Activated B cell treated with CpG ODN at 0.5 μM for 24 hours (primary cell): ENCODE measurements around the gene MYOZ2. TPM values are rescaled to one million over a fixed set of nuclear protein-coding genes. Genes with fewer than 3 reads are reported as not detected.

Experiments
- ATAC-seq: fragments of 200-7000 bp; cut with Tn5 transposase; one replicate; pipeline ENCODE4 v1.10.0; 2021; ENCODE audit warnings: low read depth, mild to moderate bottlenecking, moderate library complexity
- CTCF ChIA-PET: fragments of 350-600 bp; sonication (Branson Sonifier 250); formaldehyde crosslinking; loops from one replicate; lab custom pipeline; 2021; ENCODE audit warnings: antibody characterized with exemption; lab: Charles Lee
- POLR2A ChIA-PET: fragments of 350-600 bp; sonication (Branson Sonifier 250); formaldehyde crosslinking; loops from one replicate; lab custom pipeline; 2021; ENCODE audit warnings: antibody characterized with exemption; lab: Charles Lee
- DNase-seq: peaks from one replicate; pipeline ENCODE4 v3.0.0; 2022
- H3K27ac Mint-ChIP-seq: one replicate; pipeline ENCODE4 v1.8.0; 2020; ENCODE audit warnings: mixed read lengths
- H3K27me3 Mint-ChIP-seq: one replicate; pipeline ENCODE4 v1.8.0; 2021; ENCODE audit warnings: mixed read lengths
- H3K36me3 Mint-ChIP-seq: one replicate; pipeline ENCODE4 v1.8.0; 2021; ENCODE audit warnings: low read depth, mixed read lengths
- H3K4me1 Mint-ChIP-seq: one replicate; pipeline ENCODE4 v1.8.0; 2021; ENCODE audit warnings: mixed read lengths
- H3K4me3 Mint-ChIP-seq: one replicate; pipeline ENCODE4 v1.8.0; 2020; ENCODE audit warnings: mild to moderate bottlenecking, mixed read lengths
- H3K9me3 Mint-ChIP-seq: one replicate; pipeline ENCODE4 v1.8.0; 2020; ENCODE audit warnings: mixed read lengths
- intact Hi-C: fragments of 100-400 bp; cut with micrococcal nuclease; formaldehyde crosslinking; loops from one replicate; pipeline ENCODE4 v1.15.1; 2024
- total RNA-seq: library from RNA; stranded (reverse); gene quantifications from 2 replicates; pipeline ENCODE4 v1.2.3, GENCODE V29; 2022
- TF ChIP-seq, protein P1 (sequence below): fragments of 200-600 bp; IDR thresholded peaks from one replicate; pipeline ENCODE4 v1.8.0; 2022; ENCODE audit warnings: antibody characterized with exemption, mild to moderate bottlenecking

The MYOZ2 gene
- total RNA-seq, 1 donor from 2014 or later = not detected

GRCh38 chr4:119105605-119106004 is 30.0 kb upstream of the MYOZ2 start:
- no peaks in the 10 kb centered on the region for H3K27me3 Mint-ChIP-seq
- TF ChIP-seq, protein P1, sequence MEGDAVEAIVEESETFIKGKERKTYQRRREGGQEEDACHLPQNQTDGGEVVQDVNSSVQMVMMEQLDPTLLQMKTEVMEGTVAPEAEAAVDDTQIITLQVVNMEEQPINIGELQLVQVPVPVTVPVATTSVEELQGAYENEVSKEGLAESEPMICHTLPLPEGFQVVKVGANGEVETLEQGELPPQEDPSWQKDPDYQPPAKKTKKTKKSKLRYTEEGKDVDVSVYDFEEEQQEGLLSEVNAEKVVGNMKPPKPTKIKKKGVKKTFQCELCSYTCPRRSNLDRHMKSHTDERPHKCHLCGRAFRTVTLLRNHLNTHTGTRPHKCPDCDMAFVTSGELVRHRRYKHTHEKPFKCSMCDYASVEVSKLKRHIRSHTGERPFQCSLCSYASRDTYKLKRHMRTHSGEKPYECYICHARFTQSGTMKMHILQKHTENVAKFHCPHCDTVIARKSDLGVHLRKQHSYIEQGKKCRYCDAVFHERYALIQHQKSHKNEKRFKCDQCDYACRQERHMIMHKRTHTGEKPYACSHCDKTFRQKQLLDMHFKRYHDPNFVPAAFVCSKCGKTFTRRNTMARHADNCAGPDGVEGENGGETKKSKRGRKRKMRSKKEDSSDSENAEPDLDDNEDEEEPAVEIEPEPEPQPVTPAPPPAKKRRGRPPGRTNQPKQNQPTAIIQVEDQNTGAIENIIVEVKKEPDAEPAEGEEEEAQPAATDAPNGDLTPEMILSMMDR = no peak
- H3K9me3 Mint-ChIP-seq = no peaks in the 10 kb centered on the region
- DNase-seq (no peak), ATAC-seq (no peak)
- no peaks in the 10 kb centered on the region for H3K4me1 Mint-ChIP-seq
- intact Hi-C loops = no loop called here
- ChIA-PET CTCF (no interaction called here), POLR2A (no interaction called here)
- no peak overlapping the region for H3K27ac Mint-ChIP-seq
- no peaks in the 10 kb centered on the region for H3K36me3 Mint-ChIP-seq
- H3K4me3 Mint-ChIP-seq = no peak overlapping the region

DNA sequence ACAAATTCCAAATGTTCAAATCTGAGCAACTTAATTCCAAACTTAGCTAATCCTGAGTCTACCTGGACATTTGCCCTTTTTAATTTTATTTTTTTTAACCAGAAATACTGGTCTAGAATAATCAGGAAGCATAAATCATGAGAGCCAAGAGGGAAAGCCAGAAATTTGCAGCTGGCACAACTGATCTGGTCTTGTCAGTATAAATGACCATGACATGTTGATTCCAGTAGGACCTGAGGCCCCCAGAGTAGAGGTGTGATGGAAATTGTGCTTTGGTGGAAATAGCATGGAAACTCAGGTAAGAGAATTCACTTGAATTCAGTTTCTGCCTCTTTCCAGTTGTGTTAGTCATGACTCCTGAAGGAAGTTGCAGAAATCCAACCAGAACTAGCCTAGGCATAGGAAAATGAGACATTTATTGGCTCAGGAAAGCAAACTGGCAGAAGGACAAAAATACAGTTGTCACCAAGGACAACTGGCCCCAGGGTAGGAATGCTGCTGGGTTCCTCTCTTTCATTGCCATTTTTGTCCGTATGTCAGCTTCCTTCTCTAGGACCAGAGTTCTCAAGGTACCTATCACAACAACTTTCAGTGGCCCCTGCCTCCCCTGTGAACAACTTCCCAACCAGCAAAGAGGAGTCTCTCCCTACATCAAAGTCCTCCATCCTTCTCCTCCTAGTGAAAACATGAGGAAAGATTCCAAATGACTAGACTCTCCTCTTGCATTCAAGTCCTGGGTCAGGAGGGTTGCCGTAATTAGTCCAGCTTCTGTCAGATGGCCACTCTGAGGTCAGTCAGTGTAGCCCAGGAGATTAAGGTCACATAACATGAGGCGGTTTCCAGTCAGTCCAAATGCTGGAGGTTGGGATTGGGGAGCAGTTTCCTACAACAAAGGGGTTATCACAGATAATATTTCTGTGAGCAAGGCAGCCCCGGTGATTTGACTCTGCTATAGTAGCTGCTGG is 29.3 kb upstream of the MYOZ2 start:
- H3K27ac Mint-ChIP-seq = no peak overlapping the region
- ATAC-seq (no peak), DNase-seq (no peak)
- no peak overlapping the region for H3K4me3 Mint-ChIP-seq
- H3K9me3 Mint-ChIP-seq = no peaks in the 10 kb centered on the region
- ChIA-PET POLR2A (no interaction called here), CTCF (no interaction called here)
- no peaks in the 10 kb centered on the region for H3K27me3 Mint-ChIP-seq
- intact Hi-C loops = no loop called here
- no peaks in the 10 kb centered on the region for H3K4me1 Mint-ChIP-seq
- no peaks in the 10 kb centered on the region for H3K36me3 Mint-ChIP-seq
- TF ChIP-seq, protein P1 = no peak

GRCh38 chr4:119110121-119110520 is 25.5 kb upstream of the MYOZ2 start:
- H3K27me3 Mint-ChIP-seq = peaks cover 4% of the 10 kb centered on the region
- TF ChIP-seq, protein P1 = no peak
- no peaks in the 10 kb centered on the region for H3K9me3 Mint-ChIP-seq
- ChIA-PET CTCF (no interaction called here), POLR2A (no interaction called here)
- no peak overlapping the region for H3K4me3 Mint-ChIP-seq
- H3K27ac Mint-ChIP-seq = no peak overlapping the region
- H3K36me3 Mint-ChIP-seq = no peaks in the 10 kb centered on the region
- DNase-seq = no peak
- intact Hi-C loops = no loop called here
- no peaks in the 10 kb centered on the region for H3K4me1 Mint-ChIP-seq
- no peak for ATAC-seq

DNA sequence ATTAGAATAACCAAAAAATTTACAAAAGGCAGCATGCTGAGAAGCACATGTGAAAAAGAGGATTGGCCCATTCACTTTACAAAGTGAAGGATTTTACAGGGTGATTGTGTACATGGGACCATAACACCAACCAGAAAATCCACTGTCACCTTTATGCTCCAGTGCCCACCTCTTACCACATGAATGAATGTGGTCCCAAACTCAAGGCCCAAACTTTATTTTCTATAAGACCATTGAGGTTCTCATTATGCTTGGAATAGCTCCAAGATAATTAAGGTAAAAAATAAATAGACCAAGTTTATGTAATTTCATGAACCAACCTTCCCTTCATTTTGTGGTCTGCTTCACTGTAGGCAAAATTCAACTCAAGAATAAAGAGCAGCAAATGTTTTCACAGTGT is 24.3 kb upstream of the MYOZ2 start:
- H3K27me3 Mint-ChIP-seq = peaks cover 6% of the 10 kb centered on the region
- intact Hi-C loops = no loop called here
- no peaks in the 10 kb centered on the region for H3K4me1 Mint-ChIP-seq
- H3K36me3 Mint-ChIP-seq = no peaks in the 10 kb centered on the region
- TF ChIP-seq, protein P1 = no peak
- CTCF ChIA-PET = no interaction called here
- no peak for ATAC-seq
- H3K27ac Mint-ChIP-seq = no peak overlapping the region
- no peak for DNase-seq
- POLR2A ChIA-PET = no interaction called here
- no peaks in the 10 kb centered on the region for H3K9me3 Mint-ChIP-seq
- H3K4me3 Mint-ChIP-seq = no peak overlapping the region

GRCh38 chr4:119113033-119113655 is 22.5 kb upstream of the MYOZ2 start:
- no peak overlapping the region for H3K27ac Mint-ChIP-seq
- TF ChIP-seq, protein P1 = no peak
- intact Hi-C loops = no loop called here
- no peak for ATAC-seq
- CTCF ChIA-PET = no interaction called here
- peaks cover 6% of the 10 kb centered on the region for H3K27me3 Mint-ChIP-seq
- H3K4me1 Mint-ChIP-seq = no peaks in the 10 kb centered on the region
- POLR2A ChIA-PET = no interaction called here
- DNase-seq = no peak
- H3K9me3 Mint-ChIP-seq = no peaks in the 10 kb centered on the region
- no peaks in the 10 kb centered on the region for H3K36me3 Mint-ChIP-seq
- no peak overlapping the region for H3K4me3 Mint-ChIP-seq
